GM18909 (cell line): Measurements from ENCODE around the gene C1QTNF12.
A peak's percentile ranks its signal among the peaks of the same experiment; 100 is the strongest.

Source experiments
- ATAC-seq: cut with Tn5 transposase; IDR thresholded peaks from one replicate; pipeline ENCODE4 v1.9.1; 2021; ENCODE audit warnings: mild to moderate bottlenecking; ENCODE audit not compliant: unreplicated experiment, poor library complexity

C1QTNF12 gene

GRCh38 chr1:1231400-1232207, 14.9 kb downstream of the C1QTNF12 start, which contains the start of gene SDF4:
TSS of gene SDF4 (minus strand) at chr1:1232001. CDS start at chr1:1228772, 3,229 bp downstream.
- ATAC-seq = peak; percentile 93

GRCh38 chr1:1230656-1231399, 15.7 kb downstream of the C1QTNF12 start:
- ATAC-seq = no peak

- ATAC-seq = no peak
These were observed 16.8 kb downstream of the C1QTNF12 start for GRCh38 chr1:1229770-1230169.

- no peak for ATAC-seq
These were observed 17.8 kb downstream of the C1QTNF12 start for GRCh38 chr1:1228596-1229321.

- ATAC-seq = no peak
These were observed 18.3 kb downstream of the C1QTNF12 start for GRCh38 chr1:1228187-1228586.

GRCh38 chr1:1227386-1227785, 19.1 kb downstream of the C1QTNF12 start:
- no peak for ATAC-seq

- ATAC-seq = no peak
These were observed 19.8 kb downstream of the C1QTNF12 start for GRCh38 chr1:1226566-1227362.

GRCh38 chr1:1225913-1226312, 20.6 kb downstream of the C1QTNF12 start:
- no peak for ATAC-seq

GRCh38 chr1:1225238-1225845, 21.2 kb downstream of the C1QTNF12 start:
- no peak for ATAC-seq

- no peak for ATAC-seq
These were observed 22.6 kb downstream of the C1QTNF12 start for GRCh38 chr1:1223891-1224290.

- ATAC-seq = no peak
These were observed 23.2 kb downstream of the C1QTNF12 start for GRCh38 chr1:1223321-1223720.

GRCh38 chr1:1222575-1223225, 23.8 kb downstream of the C1QTNF12 start:
- ATAC-seq = no peak

GRCh38 chr1:1221887-1222574, 24.5 kb downstream of the C1QTNF12 start:
- ATAC-seq = no peak

- ATAC-seq = no peak
These were observed 26.3 kb downstream of the C1QTNF12 start for GRCh38 chr1:1220197-1220596.

- no peak for ATAC-seq
These were observed 27.2 kb downstream of the C1QTNF12 start for GRCh38 chr1:1219341-1219740.

- no peak for ATAC-seq
These were observed 27.9 kb downstream of the C1QTNF12 start for GRCh38 chr1:1218524-1219200.

GRCh38 chr1:1217621-1218523, 28.6 kb downstream of the C1QTNF12 start:
- ATAC-seq = no peak
